Lower lobe of right lung (tissue), 2 donors: ENCODE results near the gene TXNL4A. TPM values are rescaled to one million over a fixed set of nuclear protein-coding genes. Genes with fewer than 3 reads are reported as not detected.

Experiments used
- ATAC-seq, 2 donors: fragments of 200-7000 bp; cut with Tn5 transposase; one replicate each; pipeline ENCODE4 v1.9.1; 2020 to 2022; ENCODE audit warnings: mild to moderate bottlenecking in 2 of 2, moderate library complexity in 2 of 2
- DNase-seq: peaks from one replicate; pipeline ENCODE4 v3.0.0-alpha.2; 2020
- H3K27ac ChIP-seq: fragments of 200-600 bp; one replicate; pipeline ENCODE4 v1.8.0; 2022
- H3K27me3 ChIP-seq: fragments of 200-600 bp; one replicate; pipeline ENCODE4 v1.8.0; 2022; ENCODE audit warnings: low read depth
- H3K36me3 ChIP-seq: fragments of 200-600 bp; one replicate; pipeline ENCODE4 v1.8.0; 2022; ENCODE audit warnings: mild to moderate bottlenecking
- H3K4me1 ChIP-seq: fragments of 200-600 bp; one replicate; pipeline ENCODE4 v1.8.0; 2022
- H3K4me3 ChIP-seq: fragments of 200-600 bp; one replicate; pipeline ENCODE4 v1.8.0; 2022; ENCODE audit warnings: mild to moderate bottlenecking
- H3K9me3 ChIP-seq: fragments of 200-600 bp; one replicate; pipeline ENCODE4 v1.8.0; 2022
- intact Hi-C: fragments of 100-400 bp; cut with DNase I; formaldehyde crosslinking; loops from one replicate; pipeline ENCODE4 v1.11.0; 2022
- total RNA-seq: library from RNA; stranded (reverse); fragmentation: NEBNext Ultra II Directional; extraction: Animal tissue kit (Norgen Biotek cat#: 25700); gene quantifications from one replicate; pipeline ENCODE4 v1.2.1, GENCODE V29; 2021
- TF ChIP-seq, protein P1 (sequence below): fragments of 200-600 bp; IDR thresholded peaks from one replicate; pipeline ENCODE4 v1.8.0; 2022; ENCODE audit warnings: antibody characterized with exemption, mild to moderate bottlenecking
- donor health status: DM: no; HTN: yes; CAD: no; lungs with severe emphysema.

Gene TXNL4A
- total RNA-seq, 1 donor from 2014 or later = 78.7 TPM

DNA sequence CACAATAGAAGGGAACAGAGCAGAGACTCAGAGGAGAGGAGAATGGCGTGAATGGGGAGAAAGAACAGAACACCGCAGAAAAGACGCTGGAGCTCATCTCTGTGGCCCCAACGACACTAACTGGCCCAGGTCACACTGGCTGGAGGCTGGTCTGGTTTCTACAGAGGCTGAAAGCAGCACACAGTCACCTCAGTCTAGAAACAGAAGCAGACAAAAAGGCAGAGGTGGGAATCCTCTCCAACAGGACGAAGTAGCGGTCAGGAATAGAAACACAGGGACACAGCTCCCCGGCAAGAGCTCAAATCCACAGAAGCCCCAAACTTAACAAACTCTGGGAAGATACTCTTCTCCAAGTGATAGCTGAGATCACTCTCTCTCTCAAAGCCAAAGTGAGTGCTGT is 46.2 kb downstream of the TXNL4A start:
- DNase-seq = peak; percentile 14
- H3K9me3 ChIP-seq = no peaks in the 10 kb centered on the region
- TF ChIP-seq, protein P1, sequence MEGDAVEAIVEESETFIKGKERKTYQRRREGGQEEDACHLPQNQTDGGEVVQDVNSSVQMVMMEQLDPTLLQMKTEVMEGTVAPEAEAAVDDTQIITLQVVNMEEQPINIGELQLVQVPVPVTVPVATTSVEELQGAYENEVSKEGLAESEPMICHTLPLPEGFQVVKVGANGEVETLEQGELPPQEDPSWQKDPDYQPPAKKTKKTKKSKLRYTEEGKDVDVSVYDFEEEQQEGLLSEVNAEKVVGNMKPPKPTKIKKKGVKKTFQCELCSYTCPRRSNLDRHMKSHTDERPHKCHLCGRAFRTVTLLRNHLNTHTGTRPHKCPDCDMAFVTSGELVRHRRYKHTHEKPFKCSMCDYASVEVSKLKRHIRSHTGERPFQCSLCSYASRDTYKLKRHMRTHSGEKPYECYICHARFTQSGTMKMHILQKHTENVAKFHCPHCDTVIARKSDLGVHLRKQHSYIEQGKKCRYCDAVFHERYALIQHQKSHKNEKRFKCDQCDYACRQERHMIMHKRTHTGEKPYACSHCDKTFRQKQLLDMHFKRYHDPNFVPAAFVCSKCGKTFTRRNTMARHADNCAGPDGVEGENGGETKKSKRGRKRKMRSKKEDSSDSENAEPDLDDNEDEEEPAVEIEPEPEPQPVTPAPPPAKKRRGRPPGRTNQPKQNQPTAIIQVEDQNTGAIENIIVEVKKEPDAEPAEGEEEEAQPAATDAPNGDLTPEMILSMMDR = no peak
- H3K27ac ChIP-seq = no peak overlapping the region
- H3K4me1 ChIP-seq = peaks cover 29% of the 10 kb centered on the region
- ATAC-seq = no peak
- H3K36me3 ChIP-seq = peaks cover 60% of the 10 kb centered on the region
- intact Hi-C loops = no loop called here
- H3K4me3 ChIP-seq = no peak overlapping the region
- no peaks in the 10 kb centered on the region for H3K27me3 ChIP-seq

DNA sequence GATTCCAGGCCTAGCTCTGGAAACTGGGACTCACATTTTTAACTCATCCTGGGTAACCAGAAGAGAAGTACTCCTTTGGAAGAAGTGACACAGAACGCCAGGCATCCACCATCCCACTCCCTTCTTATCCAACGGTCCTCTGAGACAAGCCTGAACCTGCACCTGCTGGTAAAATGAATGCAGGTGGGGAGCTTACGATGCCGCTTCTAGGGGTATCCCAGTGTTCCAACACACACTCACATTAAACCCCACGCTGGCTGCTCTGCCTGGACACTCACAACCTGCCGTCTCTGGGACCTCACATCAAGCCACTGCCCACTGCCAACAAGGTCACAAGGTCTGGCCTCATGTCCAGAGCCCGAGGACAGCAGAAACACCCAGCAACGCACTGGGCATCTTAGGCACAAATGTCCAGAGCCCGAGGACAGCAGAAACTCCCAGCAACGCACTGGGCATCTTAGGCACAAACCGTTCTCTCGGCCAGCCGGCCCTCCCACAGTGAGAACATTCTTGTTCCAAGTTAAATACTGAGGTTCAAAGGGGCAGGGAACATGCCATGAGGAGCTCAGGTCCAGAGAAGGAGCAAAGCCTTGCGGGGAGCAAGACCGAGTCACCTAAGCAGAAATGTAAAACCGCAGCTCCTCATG is 46.8 kb downstream of the TXNL4A start:
- Histone ChIP-seq H3K4me1 (peaks cover 23% of the 10 kb centered on the region), H3K36me3 (peaks cover 57% of the 10 kb centered on the region), H3K27ac (no peak overlapping the region), H3K9me3 (no peaks in the 10 kb centered on the region), H3K4me3 (no peak overlapping the region), H3K27me3 (no peaks in the 10 kb centered on the region)
- ATAC-seq (no peak), DNase-seq (peak; percentile 42)
- intact Hi-C loops = no loop called here
- TF ChIP-seq, protein P1 = no peak

DNA sequence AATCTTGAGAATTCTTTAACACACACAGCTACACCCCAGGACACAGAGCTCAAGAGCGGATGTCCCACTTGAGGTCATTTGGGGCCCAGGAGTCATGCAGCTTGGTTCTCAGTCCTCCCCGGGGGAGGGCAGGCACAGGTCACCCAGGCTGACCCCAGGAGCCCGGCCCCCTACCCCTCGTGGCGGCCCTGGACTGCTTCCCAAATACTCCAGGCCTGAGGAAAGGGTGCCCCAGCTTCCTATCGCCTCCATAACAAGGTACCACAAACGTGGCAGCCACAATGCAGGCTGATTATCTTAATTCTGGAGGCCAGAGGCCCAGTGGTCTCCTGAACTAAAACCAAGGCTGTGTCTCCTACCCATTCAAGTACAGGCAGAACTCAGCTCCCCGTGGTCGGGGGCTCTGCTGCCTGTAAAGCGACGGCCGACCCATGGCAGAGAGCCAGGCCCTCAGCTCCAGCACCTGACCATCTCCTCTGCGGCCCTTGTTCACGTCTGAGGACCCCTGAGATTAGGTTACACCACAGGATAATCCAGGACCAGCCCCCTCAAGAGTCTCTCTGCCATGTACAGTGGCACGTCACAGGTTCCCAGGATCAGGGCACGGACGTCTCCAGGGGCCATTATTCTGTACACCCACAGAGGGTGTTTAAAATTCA is 47.4 kb downstream of the TXNL4A start:
- no peak overlapping the region for H3K4me3 ChIP-seq
- peaks cover 18% of the 10 kb centered on the region for H3K4me1 ChIP-seq
- DNase-seq (peak; percentile 32), ATAC-seq (no peak)
- no peaks in the 10 kb centered on the region for H3K9me3 ChIP-seq
- intact Hi-C loops = no loop called here
- peaks cover 58% of the 10 kb centered on the region for H3K36me3 ChIP-seq
- H3K27ac ChIP-seq = no peak overlapping the region
- H3K27me3 ChIP-seq = no peaks in the 10 kb centered on the region
- TF ChIP-seq, protein P1 = no peak

DNA sequence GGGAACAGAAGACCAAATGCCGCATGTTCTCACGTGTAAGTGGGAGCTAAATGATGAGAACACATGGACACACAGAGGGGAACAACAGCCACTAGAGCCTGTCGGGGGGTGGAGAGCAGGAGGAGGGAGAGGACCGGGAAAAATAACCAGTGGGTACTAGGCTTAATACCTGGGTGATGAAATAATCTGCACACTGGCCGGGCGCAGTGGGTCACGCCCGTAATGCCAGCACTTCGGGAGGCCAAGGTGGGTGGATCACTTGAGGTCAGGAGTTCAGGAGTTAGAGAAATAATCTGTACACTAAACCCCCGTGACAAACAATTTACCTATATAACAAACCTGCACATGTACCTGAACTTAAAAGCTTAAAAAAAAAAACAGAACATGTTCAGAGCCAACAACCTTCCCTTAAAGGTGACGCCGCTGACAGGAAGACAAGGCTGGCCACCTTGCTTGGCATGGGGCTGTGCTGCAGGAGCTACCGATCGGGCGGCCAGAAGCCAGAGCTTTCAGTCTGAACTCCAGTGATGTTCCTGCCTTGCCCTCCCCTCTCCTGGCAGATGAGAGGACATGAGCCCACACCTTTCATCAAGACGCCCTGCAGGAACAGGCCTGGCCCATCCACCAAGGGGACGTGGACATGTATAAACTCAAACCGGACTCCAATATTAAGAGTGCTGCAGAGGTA is 48.1 kb downstream of the TXNL4A start:
- Histone ChIP-seq H3K36me3 (peaks cover 60% of the 10 kb centered on the region), H3K27me3 (no peaks in the 10 kb centered on the region), H3K4me1 (peaks cover 11% of the 10 kb centered on the region), H3K4me3 (no peak overlapping the region), H3K9me3 (no peaks in the 10 kb centered on the region), H3K27ac (no peak overlapping the region)
- DNase-seq (peak; percentile 22), ATAC-seq (peak in 1 of 2 donors; percentile 5)
- TF ChIP-seq, protein P1 = no peak
- intact Hi-C loops = no loop called here

DNA sequence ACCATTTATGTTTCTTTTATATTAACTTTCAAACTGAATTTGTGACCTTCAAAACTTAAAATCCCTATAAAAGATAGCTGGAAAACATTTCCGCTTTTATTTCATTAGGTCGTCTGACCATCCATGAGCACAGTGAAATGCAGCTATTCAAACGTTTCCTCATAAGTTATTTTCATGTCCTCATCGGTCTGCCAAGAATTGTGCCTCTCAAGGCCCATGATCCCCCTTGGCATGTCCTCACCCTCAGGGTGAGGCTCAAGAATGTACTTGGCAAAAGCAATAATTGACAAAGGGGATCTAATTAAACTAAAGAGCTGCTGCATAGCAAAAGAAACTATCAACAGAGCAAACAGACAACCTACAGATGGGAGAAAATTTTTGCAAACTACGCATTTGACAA is 49.3 kb downstream of the TXNL4A start:
- Histone ChIP-seq H3K9me3 (no peaks in the 10 kb centered on the region), H3K27ac (no peak overlapping the region), H3K4me3 (no peak overlapping the region), H3K36me3 (peaks cover 60% of the 10 kb centered on the region), H3K27me3 (no peaks in the 10 kb centered on the region), H3K4me1 (peaks cover 11% of the 10 kb centered on the region)
- TF ChIP-seq, protein P1 = no peak
- DNase-seq = peak; percentile 29
- intact Hi-C loops = no loop called here
- ATAC-seq = peak; percentile 42 to 43
